HG03457 (cell line): ENCODE data around the gene IGDCC3.

ENCODE experiments used
- ATAC-seq: cut with Tn5 transposase; IDR thresholded peaks from one replicate; pipeline ENCODE4 v1.9.1; 2021; ENCODE audit warnings: moderate number of reproducible peaks; ENCODE audit not compliant: unreplicated experiment

Gene IGDCC3

DNA sequence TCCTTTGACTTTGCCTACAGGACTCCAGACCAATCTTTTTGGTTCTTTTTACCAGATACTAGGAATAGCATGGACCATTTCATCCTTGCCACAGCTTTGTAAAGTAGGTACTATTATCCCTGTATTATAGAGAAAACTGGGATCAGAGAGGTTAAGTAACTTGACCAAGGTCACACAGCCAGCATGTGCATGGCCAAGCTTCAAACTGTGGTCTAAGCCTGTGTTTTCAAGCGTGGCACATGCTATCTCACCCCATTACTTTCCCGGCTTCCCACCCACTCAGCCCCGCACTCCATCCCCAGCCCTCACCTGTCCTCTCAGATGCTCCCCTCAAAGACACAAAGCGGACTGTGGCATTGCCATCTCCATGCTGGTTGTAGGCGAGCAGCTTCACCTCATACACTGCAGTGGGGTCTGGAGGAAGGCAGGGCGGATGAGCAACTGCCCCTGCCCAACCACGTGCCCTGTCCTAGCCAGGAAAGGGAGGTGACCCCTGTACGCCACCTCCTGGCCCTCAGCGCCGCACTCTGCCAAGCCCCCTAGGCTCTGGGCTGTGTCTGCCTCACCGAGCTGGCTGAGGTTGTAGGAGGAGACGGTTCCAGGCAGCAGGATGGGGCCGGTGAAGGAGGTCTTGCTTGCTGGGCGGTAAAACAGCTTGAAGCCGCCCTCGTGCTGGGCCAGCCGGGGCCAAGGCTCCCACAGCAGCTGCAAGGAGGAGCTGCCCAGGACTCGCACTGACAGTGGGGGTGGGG is 47.6 kb downstream of the IGDCC3 start:
- ATAC-seq: no peak

DNA sequence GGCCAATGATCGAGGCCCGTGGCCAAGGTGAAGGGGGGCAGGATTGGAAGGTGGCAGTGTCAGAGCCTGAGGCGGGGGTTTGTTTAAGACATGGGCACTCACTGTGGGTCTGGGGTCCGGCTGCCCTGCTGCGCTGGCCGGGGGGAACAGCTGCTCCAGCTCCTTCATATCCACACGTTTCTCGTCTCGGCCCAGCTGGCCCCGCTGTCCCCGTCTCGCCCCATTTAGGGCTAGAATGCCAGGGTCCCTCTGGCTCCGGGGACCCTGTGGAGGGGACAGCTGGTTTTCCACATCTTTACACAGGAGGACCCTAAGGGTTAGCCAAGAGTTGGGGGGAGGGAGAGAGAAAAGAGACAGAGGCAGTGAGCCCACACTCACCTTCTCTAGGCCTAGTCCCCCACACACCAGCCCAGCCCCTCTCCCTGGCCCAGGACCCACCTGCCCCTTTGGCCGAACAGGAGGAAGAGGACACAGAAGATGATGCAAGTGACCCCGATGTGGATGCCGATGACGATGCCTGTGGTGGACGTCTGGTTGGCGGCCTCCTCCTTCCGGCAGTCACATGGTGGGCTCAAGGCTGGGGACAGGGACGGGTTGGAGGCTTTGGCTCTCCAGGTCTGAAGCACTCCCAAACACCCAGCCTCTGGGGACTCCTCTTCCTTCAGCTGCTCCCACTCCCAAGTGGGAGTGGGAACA is 48.4 kb downstream of the IGDCC3 start:
- ATAC-seq: no peak

DNA sequence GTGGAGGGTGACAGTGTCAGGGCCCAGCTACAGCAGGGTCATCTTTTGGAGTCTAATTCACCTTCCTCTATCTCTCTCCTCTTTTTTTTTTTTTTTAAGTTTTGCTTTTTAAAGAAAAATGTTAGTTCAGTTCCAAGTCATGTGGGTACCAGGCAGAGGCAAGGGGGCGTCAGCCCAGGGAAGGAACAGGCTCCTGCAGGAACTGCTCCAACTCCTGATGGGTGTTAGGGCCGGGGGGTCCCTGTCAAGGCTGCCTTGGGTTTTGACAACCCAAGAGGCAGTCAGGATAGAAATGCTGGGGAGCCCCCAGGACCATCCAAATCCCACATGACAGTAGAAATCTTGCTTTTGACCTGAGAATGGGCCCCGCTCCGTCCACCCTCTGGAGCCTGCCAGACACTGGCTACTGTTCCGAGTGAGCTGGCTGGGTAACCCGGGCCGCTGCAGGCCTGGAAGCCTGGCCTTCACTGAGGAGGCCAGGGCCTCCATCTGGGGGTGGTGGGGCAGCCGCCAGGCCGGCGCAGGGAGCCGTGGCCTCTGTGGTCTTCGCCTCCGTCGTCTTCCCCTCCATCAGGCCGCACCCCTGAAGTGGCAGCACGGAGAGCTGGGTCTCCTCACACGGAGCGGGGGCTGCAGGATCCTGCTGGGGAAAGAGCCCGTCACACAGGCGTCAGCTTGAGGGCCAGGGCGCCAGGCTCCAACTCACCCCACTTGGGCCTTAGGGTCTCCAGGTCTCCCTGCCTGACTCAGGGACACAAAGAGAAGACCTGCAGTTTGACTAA is 49.1 kb downstream of the IGDCC3 start:
- ATAC-seq: no peak

DNA sequence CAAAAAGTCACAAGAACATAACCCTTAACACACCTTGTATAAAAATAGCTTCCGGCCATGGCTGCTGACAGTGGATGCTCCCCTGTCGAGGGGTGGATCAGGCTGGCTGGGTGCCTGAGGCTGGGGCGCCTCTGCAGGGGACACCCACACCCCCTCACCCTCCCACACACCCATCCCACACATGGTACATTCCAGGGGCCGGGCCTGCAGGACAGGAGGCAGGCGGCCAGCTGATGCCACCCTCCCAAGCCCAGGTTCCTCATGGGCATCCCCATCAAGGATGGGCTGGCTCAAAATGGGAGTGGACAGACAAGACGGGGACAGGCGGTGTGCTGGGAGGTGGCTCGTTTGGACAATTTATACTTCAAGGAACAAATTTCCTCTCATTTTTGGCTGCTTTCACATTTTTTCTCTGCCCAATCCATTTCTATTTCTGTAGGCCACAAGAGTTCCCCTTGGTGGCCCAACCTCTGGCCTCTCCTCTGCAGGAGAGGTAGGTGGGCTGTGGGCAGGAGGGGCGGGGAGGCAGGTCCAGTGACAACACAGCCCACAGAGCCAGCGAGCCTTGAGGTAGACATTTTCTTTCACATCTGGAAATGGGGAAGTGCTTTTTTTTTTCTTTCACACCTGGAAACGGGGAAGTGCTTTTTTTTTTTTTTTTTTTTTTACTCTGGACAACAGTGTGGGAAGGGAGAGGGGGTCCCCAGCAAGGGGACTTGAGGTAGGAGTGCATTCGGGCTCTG is 50.0 kb downstream of the IGDCC3 start:
- ATAC-seq: no peak

- ATAC-seq: no peak
Observed at GRCh38 chr15:65326818-65327217, 51.0 kb downstream of the IGDCC3 start.

DNA sequence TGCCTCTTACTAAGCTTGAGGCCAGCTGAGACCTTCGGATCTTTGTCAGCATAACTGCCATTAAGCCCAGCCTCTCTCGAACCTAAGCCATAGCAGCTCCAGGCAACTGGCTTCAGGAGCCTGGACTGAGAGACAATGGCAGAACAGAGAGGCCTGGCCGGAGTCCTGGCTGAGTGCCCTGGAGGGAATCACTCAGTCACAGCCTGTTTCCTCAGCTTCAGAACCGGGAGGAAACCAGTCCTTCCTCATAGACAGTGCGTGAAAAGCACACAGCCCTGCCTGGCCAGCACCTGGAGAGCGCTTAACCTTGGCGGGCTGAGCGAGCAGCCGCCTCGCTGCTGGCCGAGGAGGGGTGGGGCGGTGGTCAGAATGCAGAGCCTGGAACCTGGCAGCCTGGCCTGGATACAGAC is 51.7 kb downstream of the IGDCC3 start:
- no peak for ATAC-seq

GRCh38 chr15:65323071-65323511 is 54.7 kb downstream of the IGDCC3 start:
- ATAC-seq: no peak

DNA sequence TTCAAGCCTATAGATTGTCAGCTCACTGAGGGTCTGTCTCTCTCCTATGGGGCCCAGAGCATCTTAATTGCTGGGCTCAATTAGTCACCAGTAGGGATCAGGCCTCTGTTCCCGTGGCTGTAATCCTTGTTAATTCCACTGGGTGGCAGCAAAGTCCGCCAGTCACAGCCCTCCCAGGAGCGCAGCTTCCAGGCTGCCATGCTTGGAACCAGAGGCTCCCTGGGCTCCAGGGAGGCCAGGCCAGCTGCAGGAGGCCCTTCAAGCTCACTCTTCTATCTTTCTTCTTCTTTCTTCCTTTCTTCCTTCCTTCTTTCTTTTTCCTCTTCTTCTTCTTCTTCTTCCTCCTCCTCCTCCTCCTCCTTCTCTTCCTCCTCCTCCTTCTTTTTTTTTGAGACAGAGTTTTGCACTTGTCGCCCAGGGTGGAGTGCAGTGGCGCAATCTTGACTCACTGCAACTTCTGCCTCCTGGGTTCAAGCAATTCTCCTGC is 58.9 kb downstream of the IGDCC3 start:
- ATAC-seq: no peak

GRCh38 chr15:65312400-65312916 is 65.3 kb downstream of the IGDCC3 start:
- ATAC-seq: no peak

DNA sequence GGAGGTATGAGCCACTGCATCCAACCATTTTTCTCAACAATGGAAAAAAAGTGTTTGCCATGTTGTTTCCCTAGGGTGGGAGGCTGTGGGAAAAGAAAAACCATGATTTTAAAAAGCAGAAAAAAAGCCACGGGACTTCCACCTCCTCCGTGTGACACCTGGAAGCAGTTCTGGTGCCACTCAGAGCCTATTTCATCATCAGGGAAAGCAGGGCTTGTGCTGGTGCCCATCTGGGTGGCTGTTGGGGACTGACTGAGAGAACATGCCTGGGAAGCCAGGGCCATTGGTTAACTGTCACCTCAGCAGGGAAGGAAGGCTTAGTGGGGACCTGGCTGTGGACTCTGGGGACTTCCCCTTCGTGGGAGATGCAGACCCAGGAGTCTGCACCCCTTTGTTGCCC is 66.0 kb downstream of the IGDCC3 start:
- ATAC-seq: no peak

DNA sequence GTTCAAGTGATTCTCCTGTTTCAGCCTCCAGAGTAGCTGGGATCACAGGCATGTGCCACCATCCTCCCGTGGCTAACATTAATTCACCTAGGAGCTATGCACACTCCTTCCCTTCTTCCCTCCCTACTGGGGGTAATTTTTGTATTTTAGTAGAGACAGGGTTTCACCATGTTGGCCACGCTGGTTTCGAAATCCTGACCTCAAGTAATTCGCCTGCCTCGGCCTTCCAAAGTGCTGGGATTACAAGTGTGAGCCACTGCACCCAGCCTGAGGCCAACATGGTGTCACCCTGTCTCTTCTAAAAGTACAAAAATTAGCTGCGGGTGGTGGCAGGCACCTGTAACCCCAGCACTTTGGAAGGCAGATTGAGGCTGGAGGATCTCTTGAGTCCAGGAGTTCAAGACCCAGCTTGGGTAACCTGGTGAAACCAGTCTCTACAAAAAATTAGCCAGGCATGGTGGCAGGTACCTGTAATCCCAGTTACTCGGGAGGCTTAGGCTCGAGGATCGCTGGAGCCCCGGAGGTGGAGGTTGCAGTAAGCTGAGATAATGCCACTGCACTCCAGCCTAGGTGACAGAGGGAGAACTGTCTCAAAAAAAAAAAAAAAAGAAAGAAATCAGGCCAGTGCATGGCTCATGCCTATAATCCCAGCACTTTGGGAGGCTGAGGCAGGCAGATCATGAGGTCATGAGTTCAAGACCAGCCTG is 67.2 kb downstream of the IGDCC3 start:
- ATAC-seq: no peak

DNA sequence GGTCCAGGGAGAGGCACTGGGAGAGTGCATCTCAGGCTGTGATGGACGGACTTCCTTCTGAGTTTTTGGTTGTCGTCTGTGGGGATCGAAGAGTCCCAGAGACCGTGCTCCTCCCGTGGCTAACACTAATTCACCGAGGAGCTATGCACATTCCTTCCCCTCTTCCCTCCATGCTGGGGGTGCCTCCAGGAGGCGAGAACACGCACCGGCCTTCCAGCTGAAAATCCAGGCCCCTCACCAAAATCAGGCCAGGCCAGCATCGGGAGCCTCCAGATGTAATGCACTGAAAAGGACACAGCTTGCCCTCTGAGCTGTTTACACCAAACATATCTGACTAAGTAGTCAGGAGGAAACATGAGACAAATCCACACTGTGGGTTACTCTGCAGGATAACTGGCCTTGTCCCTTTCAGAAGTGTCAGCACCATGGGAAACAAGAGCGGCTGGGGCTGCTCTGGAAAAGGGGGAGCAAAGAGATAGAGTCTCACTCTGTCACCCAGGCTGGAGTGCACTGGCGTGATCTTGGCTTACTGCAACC is 67.9 kb downstream of the IGDCC3 start:
- ATAC-seq: no peak

- ATAC-seq: no peak
Observed at GRCh38 chr15:65307978-65308377, 69.8 kb downstream of the IGDCC3 start.

DNA sequence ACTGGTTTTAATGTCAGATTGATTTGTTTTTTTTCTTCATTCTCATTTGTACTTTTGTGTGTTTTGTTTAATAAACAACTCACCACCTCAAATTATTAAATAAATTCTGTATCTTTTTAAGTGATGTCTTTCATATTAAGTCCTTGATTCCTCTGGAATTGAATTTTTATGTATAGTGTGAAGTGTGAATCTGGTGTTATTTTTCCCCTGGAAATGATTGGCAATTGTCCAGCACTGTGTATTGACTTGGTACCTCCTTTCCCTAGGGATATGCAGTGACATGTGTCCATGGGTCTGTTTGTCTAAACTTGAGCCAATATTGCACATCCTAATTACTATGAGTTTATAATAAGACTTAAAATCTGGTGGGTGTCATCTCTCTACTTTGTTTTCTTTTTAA is 71.3 kb downstream of the IGDCC3 start:
- ATAC-seq: no peak

DNA sequence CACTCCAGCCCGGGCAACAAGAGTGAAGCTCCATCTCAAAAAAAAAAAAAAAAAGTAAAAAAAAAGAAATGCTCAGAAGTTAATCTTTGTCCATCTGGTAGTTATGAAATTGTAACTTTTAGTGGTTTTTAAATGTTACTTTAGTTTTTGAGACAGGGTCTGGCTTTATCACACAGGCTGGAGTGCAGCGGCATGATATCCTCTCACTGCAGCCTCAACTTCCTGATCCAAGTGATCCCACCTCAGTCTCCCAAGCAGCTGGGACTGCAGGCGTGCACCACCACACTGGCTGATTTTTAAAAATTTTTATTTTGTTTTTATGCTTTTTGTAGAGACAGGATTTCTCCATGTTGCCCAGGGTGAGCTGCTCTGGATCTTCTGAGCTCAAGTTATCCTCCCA is 72.0 kb downstream of the IGDCC3 start:
- ATAC-seq: no peak

DNA sequence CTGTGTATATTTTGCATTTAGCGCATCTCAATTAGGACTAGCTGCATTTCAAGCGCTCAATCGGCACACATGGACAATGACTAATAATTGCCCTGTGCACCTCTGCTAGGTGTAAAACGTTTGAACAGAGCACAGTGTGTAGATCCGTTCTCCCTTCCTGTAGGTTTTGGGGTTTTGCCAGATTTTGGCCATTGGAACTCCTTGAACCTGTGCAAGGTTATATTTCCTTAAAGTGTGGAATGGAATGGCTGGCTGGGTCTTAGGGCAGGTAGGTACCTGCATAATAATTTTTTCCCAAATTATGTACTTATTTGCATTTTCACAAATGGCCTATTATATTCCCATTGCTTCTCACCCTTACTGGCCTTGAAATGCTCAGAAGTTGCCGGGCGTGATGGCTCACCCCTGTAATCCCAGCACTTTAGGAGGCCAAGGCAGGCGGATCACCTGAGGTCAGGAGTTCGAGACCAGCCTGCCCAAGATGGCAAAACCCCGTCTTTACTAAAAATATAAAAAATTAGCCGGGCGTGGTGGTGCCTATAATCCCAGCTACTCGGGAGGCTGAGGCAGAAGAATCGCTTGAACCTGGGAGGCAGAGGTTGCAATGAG is 72.5 kb downstream of the IGDCC3 start:
- no peak for ATAC-seq

- ATAC-seq: peak; percentile 62
Observed at GRCh38 chr15:65304381-65305149, 73.2 kb downstream of the IGDCC3 start, which contains the start of gene RNU5B-1. TSS of gene RNU5B-1 (plus strand) at chr15:65304677.

DNA sequence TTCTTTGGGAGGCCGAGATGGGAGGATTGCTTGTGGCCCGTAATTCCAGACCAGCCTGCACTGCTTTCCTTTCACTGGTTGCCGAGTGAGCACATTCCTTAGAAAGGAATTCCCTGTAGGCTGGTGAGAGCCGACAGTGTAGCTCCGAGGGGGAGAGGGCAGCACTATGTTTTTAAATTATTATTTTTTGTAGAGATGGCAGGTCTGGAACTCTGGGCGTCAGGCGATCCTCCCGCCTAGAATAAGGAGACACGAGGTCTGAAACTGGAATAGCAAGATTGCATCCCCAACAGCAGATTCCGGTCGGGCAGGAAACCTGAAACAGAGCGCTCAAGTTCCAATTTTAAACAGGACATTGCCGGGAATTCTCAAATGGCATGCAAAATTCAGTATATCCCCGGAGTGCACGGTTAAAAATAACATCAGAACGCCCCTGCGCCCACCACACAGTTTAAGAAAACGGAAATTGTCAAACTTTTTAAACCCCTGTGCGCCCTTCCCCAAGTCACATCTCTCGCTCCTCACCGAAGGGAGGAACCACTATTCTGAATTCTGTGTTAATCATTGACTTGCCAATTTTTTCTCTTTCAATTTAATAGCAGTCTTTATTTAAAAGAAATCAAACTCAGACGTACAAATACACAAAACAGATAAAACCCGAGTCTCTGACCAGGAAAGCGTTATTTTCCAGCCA is 74.0 kb downstream of the IGDCC3 start:
- no peak for ATAC-seq
